CD4-positive, alpha-beta T cell treated with Interleukin-4 for 1 hour (primary cell): Measurements from ENCODE around the gene CRIP1.

Experiments
- DNase-seq, 2 donors: peaks; one replicate each; pipeline ENCODE4 v3.0.0-alpha.2; 2020 to 2022

CRIP1 gene

DNA sequence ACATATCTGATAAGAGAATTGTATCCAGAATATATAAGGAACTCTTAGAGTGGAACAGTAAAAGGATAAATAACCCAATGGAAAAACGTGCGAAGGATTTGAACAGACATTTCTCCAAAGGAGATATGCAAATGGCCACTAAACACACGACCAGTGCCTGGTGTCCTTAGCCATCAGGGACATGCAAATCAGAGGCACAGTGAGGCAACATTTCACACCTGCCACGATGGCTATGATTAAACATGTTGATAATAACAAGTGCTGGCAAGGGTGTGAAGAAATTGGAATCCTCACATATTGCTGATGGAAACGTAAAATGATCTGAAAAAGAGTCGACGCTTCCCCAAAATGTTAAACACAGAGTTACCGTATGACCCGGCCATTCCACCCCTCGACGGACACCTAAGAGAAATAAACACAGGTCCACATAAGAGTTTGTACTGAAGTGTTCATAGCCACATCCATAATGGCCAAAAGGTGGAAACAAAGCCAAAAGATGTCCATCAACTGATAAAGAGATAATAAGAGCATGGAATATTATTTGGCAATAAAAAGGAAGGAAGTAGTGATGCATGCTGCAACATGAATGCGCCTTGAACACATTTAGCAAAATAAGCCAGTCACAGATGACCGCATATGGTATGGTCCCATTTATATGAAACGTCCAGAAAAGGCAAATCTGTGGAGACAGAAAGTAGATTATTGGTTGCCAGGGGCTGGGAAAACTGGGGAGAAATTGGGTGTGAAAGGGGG is 33.4 kb downstream of the CRIP1 start:
- DNase-seq, result no peak

DNA sequence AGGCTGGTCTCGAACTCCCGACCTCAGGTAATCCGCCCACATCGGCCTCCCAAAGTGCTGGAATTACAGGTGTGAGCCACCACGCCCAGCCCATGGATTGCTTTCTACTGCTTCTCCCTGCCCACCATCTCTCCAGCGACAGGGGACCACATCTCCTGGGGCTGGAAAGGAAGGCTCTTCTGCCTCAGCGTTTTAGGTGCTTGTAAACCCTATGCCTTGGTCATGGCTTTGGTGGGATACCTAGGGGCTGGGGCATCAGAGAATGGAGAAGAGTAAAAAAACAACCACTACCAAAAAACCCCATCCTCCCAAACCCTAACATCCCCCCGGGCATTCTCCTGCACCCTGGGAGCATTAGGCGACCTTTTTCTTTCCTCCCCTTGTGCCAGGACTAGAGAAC is 38.6 kb downstream of the CRIP1 start:
- DNase-seq, result no peak

DNA sequence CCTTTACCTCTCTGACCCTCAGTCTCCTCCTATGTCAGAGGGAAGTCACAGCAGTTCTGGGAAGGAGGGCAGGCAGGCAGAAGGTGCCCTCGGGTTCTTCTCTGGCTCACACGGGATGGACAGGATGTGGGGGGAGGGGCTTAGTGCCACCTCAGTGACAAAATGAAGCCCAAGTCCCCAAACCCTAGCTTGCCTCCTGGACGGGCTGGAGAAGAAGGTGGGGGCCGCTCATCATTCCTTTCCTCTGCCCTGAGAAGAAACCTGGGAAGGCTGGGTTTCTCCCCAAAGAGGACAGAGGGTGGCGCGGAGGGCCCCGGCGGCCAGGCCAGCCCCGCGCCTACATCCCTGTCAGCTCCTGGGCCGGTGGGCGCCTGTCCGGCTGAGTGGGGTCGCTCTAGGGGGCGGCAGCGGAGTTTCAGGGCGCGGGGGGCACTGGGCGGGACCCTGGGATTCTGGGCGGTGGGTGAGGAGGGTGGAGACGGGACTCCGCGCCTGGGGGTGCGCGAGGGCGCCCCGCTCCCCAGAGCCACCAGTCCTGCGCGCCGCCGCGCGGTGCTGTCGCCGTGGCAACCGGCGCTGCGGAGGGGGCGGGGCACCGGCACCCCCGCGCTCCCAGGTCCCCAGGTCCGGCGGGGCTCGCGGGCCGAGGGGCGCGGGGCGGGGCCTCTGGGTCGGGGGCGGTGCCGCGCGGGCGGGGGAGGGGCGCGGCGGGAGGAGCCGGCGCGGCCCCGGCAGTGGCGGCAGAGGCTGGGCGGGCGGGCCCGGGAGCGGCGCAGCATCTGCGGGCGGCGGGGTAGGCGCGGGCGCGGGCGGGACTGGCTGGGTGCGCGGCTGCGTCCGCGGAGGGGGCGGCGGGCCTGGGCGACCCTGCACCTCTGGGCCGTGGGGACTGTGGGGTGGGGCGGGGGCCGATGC is 39.4 kb downstream of the CRIP1 start, which contains the start of gene TMEM121:
Gene TMEM121 (plus strand): TSS at position 723 of the 915 bp plus-strand sequence. CDS start 2,252 bp downstream, outside the sequence.
- DNase-seq, result peak; percentile 42 to 57

DNA sequence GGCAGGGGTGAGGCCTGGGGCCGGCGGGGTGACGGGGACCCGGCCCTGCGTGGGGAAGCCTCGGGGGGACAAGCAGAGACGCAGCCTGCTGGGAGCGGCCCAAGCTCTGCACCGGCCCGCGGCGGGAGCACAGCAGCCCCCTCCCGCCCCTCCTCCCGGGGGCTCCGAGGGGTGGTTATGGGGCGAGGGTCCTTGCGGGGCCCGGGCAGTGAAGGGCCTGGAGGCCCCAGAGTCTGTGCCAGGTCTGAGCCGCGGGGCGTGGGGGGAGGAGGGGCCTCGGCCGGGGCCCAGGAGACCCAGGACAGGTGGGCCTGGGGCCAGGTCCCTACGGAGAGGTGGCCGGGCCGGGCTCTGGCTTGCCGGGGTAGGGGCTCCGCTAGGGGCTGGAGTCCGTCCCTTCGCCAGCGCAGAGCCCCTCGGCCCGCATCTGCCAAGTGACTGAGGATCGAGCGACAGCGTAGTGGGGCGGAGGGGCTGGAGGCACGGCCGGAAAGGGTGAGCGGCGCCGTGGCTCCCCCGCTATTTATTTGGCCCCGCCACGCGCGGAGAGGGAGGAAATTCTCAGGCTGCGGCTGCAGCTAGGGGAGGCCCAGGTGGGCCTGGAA is 40.2 kb downstream of the CRIP1 start:
- DNase-seq, result no peak

DNA sequence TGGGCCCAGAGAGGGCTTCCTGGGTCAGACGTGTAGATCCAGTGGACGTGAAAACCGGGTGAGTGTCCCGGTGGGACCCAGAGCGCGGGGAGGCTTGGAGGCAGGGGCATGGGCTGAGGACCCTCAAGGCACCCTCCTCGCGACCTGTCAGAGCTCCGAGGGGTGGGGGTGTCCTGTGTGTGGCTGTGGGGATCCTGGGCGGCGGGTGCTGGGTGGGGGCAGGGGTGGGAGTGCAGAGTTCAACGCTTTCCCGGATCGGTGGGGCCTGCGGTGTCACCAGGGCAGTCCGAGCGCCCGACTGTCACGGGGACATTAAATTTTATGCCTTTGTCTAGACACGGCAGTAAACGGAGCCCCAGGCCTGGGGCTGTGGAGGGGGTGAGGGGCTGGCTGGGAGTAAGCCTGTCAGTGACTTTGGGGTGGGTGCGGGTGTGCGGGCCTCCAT is 40.7 kb downstream of the CRIP1 start:
- DNase-seq, result no peak

DNA sequence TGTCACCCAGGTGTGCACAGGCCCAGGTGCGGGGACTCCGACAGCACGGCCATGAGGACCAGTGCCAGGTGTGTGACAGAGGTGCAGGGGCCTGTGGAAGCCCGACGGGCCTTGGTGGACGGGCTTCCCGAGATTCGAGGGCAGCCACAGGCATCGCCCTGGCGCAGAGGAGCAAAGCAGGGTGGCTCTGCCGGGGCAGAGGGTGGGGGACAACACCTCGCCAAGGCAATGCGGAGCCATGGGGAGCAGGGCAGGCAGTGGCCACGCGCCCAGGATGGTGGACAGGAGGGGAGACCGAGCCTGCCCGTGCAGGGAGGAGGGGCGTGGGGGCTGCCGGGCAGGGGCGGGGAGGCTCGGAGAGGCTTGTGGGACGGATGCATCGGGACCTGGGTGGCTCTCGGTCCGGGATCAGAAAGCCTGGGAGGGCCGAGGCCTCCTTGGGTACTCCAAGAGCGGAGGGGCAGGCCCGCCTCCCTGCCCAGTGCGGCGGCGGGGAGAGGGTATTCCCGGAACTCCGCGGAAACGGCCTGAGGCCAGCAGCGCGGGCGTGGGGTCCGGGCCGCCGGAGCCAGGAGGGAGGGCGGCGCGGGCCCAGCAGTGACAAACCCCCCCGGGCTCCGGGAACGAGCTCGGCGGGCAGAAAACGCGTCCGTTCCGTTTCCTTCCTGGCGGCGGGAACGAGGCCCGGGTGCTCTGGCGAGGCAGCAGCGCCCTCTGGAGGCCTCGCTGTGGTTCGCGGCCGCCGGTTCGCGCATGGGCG is 41.3 kb downstream of the CRIP1 start:
- peak; percentile 76 to 83 for DNase-seq

DNA sequence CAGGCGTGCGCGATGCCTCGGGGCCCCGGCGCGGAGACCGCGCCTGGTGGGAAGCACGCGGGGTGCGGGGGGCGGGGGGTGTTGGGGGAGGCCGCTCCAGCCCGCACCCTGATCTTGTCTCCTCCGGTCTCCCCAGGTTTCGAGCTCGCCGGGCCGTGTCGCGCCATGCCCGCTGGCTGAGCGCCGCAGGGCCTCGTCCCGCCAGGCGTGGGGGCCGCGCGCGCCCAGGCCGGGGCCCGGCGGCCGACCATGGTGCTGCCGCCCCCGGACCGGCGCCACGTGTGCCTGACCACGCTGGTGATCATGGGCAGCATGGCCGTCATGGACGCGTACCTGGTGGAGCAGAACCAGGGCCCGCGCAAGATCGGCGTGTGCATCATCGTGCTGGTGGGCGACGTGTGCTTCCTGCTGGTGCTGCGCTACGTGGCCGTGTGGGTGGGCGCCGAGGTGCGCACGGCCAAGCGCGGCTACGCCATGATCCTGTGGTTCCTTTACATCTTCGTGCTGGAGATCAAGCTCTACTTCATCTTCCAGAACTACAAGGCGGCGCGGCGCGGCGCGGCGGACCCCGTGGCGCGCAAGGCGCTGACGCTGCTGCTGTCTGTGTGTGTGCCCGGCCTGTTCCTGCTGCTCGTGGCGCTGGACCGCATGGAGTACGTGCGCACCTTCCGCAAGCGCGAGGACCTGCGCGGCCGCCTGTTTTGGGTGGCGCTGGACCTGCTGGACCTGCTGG is 42.1 kb downstream of the CRIP1 start:
- no peak for DNase-seq

DNA sequence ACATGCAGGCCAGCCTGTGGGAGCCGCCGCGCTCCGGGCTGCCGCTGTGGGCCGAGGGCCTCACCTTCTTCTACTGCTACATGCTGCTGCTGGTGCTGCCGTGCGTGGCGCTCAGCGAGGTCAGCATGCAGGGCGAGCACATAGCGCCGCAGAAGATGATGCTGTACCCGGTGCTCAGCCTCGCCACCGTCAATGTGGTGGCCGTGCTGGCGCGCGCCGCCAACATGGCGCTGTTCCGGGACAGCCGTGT is 42.6 kb downstream of the CRIP1 start:
- DNase-seq, result no peak

DNA sequence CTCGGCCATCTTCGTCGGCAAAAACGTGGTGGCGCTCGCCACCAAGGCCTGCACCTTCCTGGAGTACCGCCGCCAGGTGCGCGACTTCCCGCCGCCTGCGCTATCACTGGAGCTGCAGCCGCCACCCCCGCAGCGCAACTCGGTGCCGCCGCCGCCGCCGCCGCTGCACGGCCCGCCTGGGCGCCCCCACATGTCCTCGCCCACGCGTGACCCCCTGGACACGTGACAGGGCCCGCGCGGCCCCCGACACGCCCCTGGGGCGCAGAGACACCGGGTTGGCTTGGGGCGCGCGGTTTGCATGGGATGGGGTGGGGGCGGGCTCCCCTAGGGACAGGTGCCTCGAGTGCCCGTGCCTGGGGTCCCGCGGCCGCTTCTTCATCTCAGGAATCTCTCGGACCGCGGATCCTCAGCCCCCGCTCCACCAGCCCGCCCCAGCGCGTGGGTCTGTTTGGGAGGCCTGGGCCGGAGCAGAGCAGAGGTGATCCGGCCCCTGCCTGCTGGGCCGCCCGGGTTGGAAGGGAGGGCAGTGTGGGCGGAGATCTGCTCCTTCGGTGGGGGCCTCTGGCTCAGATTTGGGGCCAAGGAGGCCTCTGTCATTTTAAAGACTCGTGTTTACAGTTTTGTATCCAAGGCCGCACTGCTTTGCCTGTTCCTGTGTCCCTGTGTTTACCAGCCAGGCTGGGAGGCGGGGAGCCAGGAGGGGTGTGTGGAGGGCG is 43.0 kb downstream of the CRIP1 start:
- DNase-seq, result peak in 1 of 2 donors; percentile 38

DNA sequence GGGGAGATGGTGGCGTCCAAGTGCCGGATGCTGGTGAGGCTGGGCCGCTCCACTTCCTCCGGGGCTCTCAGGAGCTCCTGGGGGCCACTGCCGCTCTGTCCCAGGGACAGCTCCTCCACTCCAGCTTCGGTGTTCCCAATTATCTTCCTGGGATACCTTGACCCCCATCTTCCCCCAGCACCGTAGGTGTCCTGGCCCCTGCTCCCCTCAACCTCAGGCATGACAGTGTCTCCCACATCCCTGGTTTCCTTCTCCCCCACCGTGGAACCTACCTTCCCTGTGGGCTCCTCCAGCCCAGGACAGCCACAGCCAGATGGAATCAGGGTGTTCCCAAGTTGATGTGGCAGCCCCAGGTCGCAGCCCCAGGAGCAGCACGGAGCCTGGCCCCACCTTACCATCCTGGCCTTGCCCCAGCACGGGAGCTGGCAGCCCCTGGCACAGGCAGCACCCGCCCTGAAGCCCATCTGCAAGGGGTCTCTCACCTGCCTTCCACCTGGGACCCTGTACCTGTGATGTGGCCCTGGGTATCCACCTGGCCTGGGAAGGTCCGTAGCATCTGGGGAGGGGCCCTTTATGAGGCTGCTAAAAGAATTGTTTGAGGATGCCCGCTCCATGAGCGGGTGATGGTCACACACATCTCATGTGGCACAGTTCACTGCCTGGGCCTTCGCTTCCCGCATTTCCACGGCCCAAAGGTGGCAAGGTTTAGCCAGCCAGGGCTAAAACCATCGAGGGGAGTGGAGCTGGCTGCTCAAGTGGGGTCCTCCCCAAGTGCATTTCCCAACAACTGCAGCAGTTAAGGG is 43.8 kb downstream of the CRIP1 start:
- no peak for DNase-seq

DNA sequence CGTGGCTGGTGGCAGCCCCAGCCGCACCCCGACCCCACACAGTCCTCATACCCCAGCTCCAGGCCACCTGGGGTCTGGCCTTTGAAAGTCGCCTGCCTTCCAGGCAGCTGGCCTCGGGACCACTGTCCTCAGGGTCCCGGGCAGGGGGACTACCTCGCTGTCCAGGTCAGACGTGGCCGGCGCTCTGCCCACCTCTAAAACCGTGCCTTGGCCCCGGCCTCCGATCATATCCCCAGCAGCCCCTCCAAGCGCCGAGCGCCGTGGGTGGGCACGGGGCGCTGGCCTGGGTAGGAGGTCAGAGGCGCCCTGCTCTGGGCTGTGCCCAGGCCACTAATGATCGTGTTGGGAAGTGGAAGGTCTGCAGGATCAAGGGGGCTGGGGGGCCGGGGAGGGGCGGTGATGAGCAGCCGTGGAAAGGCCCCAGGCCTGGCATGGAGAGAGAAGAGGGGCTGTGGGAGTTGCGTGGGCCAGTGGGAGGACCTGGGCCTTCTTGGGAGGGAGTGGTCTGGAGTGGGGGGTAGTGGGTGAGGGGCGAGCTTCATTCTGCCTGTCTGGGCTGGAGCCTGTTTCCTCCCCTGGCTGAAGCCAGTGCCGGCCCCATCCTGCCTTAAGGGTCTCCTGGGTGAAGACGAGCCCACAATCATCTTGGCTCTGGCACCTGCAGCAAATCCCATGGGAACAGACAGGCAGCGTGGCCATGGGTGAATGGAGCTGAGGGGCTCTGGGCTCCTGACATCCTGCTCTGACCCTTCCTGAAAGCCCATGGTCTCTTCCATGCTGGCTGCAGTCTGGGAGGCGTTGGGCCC is 44.6 kb downstream of the CRIP1 start:
- no peak for DNase-seq

DNA sequence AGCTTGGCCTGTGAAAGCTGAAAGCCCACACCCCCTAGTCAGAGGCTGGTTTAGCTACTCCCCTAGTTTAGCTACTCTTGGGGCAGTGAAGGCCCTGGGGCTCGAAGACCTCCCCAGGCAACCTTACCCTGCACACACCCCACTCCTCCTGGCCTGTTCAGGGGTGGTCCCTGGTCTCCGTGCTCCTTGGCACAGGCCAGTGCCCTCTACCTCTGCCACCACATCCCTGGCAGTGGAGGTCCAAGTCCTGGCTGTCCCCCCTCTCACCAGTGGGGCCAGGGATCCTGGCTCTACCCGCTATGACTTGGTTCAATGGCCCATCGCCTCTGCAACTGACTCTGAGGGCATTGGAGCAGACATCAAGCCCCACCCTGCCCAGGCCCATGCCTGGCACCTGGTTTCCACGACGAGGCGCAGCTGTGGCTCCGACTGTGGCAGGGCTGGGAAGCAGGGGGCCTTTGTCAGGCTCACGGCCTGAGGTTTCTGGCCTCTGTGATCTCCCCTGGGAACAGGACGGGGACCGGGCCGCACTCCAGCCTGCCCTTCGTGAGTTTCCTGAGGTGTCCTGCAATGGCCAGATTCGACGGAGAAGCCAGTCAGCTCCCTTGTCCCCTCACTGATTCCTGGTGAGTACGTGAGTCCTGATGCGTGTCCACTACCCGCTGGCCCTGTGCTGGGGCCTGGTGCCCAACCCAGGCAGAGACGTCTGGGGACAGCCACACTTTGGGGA is 45.4 kb downstream of the CRIP1 start:
- DNase-seq, result no peak

DNA sequence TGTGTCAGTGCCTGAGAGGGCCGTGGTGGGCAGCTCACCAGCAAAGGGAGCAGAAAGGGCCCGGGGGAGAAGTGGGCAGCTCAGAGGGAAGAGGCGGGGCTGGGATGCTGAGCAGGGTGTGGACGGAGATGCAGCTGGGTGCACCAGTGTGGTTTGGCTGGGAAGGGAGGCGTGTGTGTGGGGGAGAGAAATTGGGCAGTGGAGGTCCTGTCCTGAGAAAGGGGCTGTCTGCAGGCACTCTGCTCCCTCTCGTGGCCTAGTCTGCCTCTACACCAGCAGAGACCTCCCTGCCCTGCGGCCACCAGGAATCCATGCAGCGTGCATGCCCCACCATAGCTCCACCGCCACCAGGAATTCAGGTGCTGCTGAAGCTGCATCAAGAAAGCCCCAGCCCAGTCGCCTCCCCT is 46.1 kb downstream of the CRIP1 start:
- DNase-seq, result peak in 1 of 2 donors; percentile 55

DNA sequence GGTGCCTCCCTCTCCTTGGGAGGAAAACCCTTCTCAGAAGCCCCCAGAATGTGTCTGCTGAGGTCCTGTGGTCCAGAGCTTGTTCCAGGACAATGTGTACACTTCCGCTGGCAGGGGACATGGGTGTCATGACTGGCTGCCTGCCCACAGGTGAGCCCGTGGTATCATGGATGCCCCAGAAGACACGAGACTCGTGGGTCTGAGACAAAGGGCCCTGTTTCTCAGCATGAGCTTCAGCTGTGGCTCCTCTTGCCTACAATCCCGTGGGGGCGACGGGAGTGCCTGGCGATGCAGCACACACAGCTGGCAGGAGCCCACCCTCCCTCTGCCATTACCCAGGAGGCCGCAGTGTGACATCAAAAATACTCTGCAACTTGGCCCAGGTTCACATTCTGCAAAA is 46.7 kb downstream of the CRIP1 start:
- DNase-seq, result no peak

DNA sequence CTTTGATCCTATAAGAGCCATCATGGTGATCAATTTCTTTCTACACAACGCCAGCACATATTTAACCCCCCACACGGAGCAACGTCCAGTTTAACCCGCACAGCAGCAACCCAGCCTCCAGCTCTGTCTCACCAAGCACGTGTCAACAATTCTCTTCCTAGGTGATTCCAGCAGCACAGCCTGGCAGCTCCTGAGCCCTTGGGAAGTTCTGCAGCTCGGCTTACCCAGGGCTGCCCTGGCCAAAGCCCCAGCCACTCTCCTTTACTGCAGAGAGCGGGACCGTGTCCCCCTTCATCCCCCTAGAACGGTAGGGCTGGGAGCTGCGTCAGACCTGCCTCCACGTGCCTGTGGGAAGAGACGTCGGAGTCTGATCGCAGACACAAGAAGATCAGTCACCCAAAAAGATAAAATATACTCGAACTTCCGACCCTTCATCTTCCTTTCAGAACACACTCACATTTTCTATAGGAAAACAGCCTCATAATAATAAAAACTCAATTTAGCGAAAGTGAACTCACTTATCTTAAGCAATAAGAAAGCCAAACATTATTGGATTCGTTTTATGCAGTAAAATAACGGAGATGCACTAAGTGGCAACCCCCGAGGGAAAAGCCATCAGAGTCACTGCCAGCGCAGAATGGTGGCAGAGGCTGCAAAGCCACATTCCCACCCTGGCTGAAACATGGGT is 47.3 kb downstream of the CRIP1 start:
- no peak for DNase-seq

DNA sequence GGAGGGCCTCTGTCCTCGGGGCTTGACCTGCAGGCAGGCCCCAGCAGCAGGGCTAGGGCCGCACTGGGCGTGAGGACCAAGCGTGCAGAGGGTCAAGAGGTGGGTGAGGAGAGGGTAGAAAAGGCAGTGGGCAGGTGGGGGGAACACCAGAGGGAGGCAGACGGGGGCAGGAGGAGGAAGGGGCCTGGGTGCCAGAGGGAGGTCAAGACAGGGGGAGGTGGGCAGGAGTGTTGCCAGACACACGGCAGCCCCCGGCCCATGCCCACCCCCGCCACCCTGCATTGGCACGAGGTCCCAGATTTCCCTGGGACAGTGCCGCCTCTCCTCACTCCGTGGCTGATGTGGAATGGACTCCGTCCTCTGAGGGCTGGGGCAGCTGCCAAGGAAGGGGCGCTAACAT is 47.9 kb downstream of the CRIP1 start:
- no peak for DNase-seq

DNA sequence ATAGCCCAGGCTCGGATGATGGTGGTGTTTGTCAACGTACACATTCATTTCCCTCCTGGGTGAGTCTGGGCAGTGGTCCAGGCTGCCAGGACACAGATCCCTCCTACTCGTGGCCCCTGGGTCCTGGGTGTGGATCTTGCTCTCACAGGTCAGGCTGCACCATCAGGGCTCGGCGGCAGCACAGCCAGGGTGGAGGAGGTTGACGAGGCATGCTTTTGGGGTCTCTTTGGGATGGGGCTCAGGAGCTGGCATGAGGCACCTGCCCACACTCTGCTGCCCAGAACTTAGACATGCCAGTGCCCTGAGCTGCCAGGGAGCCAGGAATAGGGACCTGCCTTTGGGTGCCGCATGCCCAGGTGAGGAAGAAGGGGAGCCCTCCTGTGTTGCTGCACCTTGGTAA is 49.4 kb downstream of the CRIP1 start:
- DNase-seq, result no peak
